ENCODE results near the gene POU2F1. TPM values are rescaled to one million over a fixed set of nuclear protein-coding genes. Genes with fewer than 3 reads are reported as not detected.

The POU2F1 gene
- total RNA-seq, 2 donors from 2014 or later, result 48.6 to 49.4 TPM

- H3K9me3 ChIP-seq (ENCODE audit: control insufficient read depth, low read length), result peaks cover 16% of the 10 kb centered on the region
- no peak overlapping the region for H3K9ac ChIP-seq (ENCODE audit: extremely low read depth, low read length, poor library complexity, severe bottlenecking)
- peaks cover 3% of the 10 kb centered on the region for H3K4me1 ChIP-seq (ENCODE audit: control insufficient read depth, insufficient read depth, low read length)
- H3K27me3 ChIP-seq (ENCODE audit: control insufficient read depth, insufficient read depth, low read length, poor library complexity, severe bottlenecking), result no peaks in the 10 kb centered on the region
- no peak overlapping the region for H3K4me3 Mint-ChIP-seq
- peaks cover 16% of the 10 kb centered on the region for H3K36me3 Mint-ChIP-seq (ENCODE audit: low read depth)
- H3K36me3 ChIP-seq (ENCODE audit: control insufficient read depth, insufficient read depth, low read length), result peaks cover 12% of the 10 kb centered on the region
- peaks cover 8% of the 10 kb centered on the region for H3K9me3 Mint-ChIP-seq
- H3K27me3 Mint-ChIP-seq (ENCODE audit: insufficient read depth), result no peaks in the 10 kb centered on the region
- H3K27ac ChIP-seq (ENCODE audit: low read depth, low read length), result no peak overlapping the region
- no peak for TF ChIP-seq CTCF (conservative IDR thresholded peaks at IDR 0.05)
- peaks cover 35% of the 10 kb centered on the region for H3K4me1 Mint-ChIP-seq
- no peak overlapping the region for H3K4me3 ChIP-seq (ENCODE audit: low read length)
- no peak overlapping the region for H3K27ac Mint-ChIP-seq
- DNase-seq, result no peak
- 71% methylated on average over 1 of the region's 1 CpG; no CpG with 5 or more reads in 1 of the 2 experiments for WGBS, 2 experiments (ENCODE audit: insufficient coverage in 1 of 2, insufficient read length in 1 of 2)
These were observed 110.1 kb downstream of the POU2F1 start for GRCh38 chr1:167330601-167331293.

- Histone ChIP-seq H3K4me3 (ENCODE audit: low read length) (no peak overlapping the region), H3K27ac (ENCODE audit: low read depth, low read length) (no peak overlapping the region), H3K9ac (ENCODE audit: extremely low read depth, low read length, poor library complexity, severe bottlenecking) (no peak overlapping the region), H3K36me3 (ENCODE audit: control insufficient read depth, insufficient read depth, low read length) (peaks cover 6% of the 10 kb centered on the region), H3K4me1 (ENCODE audit: control insufficient read depth, insufficient read depth, low read length) (peaks cover 3% of the 10 kb centered on the region), H3K9me3 (ENCODE audit: control insufficient read depth, low read length) (peaks cover 7% of the 10 kb centered on the region), H3K27me3 (ENCODE audit: control insufficient read depth, insufficient read depth, low read length, poor library complexity, severe bottlenecking) (no peaks in the 10 kb centered on the region)
- Mint-ChIP-seq H3K27me3 (ENCODE audit: insufficient read depth) (no peaks in the 10 kb centered on the region), H3K4me1 (peaks cover 33% of the 10 kb centered on the region), H3K9me3 (no peaks in the 10 kb centered on the region), H3K36me3 (ENCODE audit: low read depth) (peaks cover 12% of the 10 kb centered on the region), H3K27ac (no peak overlapping the region), H3K4me3 (no peak overlapping the region)
- no peak for DNase-seq
- WGBS, 2 experiments (ENCODE audit: insufficient coverage in 1 of 2, insufficient read length in 1 of 2), result 96% methylated on average over 2 of the region's 2 CpGs; no CpG with 5 or more reads in 1 of the 2 experiments
- no peak for TF ChIP-seq CTCF (conservative IDR thresholded peaks at IDR 0.05)
These were observed 111.0 kb downstream of the POU2F1 start for GRCh38 chr1:167331650-167332049.

GRCh38 chr1:167332503-167332902 lies 111.8 kb downstream of the POU2F1 start:
- Histone ChIP-seq H3K27ac (ENCODE audit: low read depth, low read length) (no peak overlapping the region), H3K36me3 (ENCODE audit: control insufficient read depth, insufficient read depth, low read length) (peaks cover 6% of the 10 kb centered on the region), H3K9me3 (ENCODE audit: control insufficient read depth, low read length) (peaks cover 3% of the 10 kb centered on the region), H3K4me3 (ENCODE audit: low read length) (no peak overlapping the region), H3K4me1 (ENCODE audit: control insufficient read depth, insufficient read depth, low read length) (peaks cover 3% of the 10 kb centered on the region), H3K27me3 (ENCODE audit: control insufficient read depth, insufficient read depth, low read length, poor library complexity, severe bottlenecking) (no peaks in the 10 kb centered on the region), H3K9ac (ENCODE audit: extremely low read depth, low read length, poor library complexity, severe bottlenecking) (no peak overlapping the region)
- no peaks in the 10 kb centered on the region for H3K27me3 Mint-ChIP-seq (ENCODE audit: insufficient read depth)
- TF ChIP-seq CTCF (conservative IDR thresholded peaks at IDR 0.05), result no peak
- WGBS, 2 experiments (ENCODE audit: insufficient coverage in 1 of 2, insufficient read length in 1 of 2), result 100% methylated on average over 1 of the region's 1 CpG; no CpG with 5 or more reads in 1 of the 2 experiments
- H3K36me3 Mint-ChIP-seq (ENCODE audit: low read depth), result peaks cover 17% of the 10 kb centered on the region
- H3K4me1 Mint-ChIP-seq, result peaks cover 27% of the 10 kb centered on the region
- no peak overlapping the region for H3K4me3 Mint-ChIP-seq
- H3K9me3 Mint-ChIP-seq, result peaks cover 6% of the 10 kb centered on the region
- no peak overlapping the region for H3K27ac Mint-ChIP-seq
- no peak for DNase-seq

Data from endodermal cell (in vitro differentiated cells).